Spleen (tissue), 7 donors: Measurements from ENCODE around the gene SH3BP5.

ENCODE experiments used
- CTCF ChIP-seq, 11 experiments: fragments of 200-600 bp in 7 of 11; fragments of 450-650 bp in 4 of 11; sonication (generic) in 4 of 11; IDR thresholded peaks in 8 of 11; conservative IDR thresholded peaks in 3 of 11; 1 replicate in 7 of 11; 2 replicates in 4 of 11; pipeline versions ENCODE4 v1.4.0 to v1.8.0; 2016 to 2021; ENCODE audit warnings: antibody characterized with exemption in 11 of 11, inconsistent platforms in 4 of 11, mild to moderate bottlenecking in 1 of 11
- POLR2A ChIP-seq, 3 donors: fragments of 450-650 bp; IDR thresholded peaks; one replicate each; pipeline ENCODE4 v1.5.1; 2017; ENCODE audit warnings: antibody characterized with exemption in 3 of 3, mild to moderate bottlenecking in 1 of 3
- POLR2AphosphoS5 ChIP-seq, 3 donors: sonication (generic); formaldehyde crosslinking; IDR thresholded peaks; one replicate each; pipeline ENCODE4 v1.5.1; 2017; ENCODE audit warnings: antibody characterized with exemption in 3 of 3
- donor health status: DM: no; HTN: no; CAD: no; lungs with moderate emphysema.
- donor health status: DM: no; HTN: no; CAD: no.
- donor health status: DM: no; HTN: no; CAD: no.

DNA sequence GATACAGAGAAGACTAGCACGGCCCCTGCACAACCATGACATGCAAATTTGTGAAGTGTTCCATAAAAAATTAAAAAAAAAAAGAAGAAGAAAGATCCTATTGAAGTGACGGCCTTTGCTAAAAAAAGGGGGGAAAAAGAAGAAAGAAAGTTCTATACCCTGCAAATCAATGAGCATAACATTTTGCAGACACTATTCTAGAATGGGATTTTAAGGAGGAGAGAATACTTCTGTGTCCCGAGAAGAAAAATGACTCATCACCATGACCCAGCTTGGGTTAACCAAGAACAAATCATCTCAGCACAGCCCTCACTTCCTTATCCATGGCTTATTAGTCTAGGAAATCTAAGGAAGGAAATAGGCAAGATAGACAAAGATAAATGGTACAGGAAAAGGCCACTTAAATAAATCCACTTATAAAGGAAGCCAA is 7.4 kb upstream of the SH3BP5 start:
- TF ChIP-seq POLR2A (IDR thresholded peaks at IDR 0.05) (no peak), CTCF (IDR thresholded peaks at IDR 0.05 in 8 of 11, conservative IDR thresholded peaks at IDR 0.05 in 3 of 11) (no peak), POLR2AphosphoS5 (IDR thresholded peaks at IDR 0.05) (no peak)
